Suprapubic skin (tissue), 4 donors: Measurements from ENCODE around the gene MCM9. TPM values are rescaled to one million over a fixed set of nuclear protein-coding genes. Genes with fewer than 3 reads are reported as not detected.

Experiments
- DNase-seq, 2 donors: peaks; one replicate each; pipeline ENCODE4 v3.0.0-alpha.2; 2019; ENCODE audit warnings: low spot score in 2 of 2
- H3K27ac ChIP-seq: fragments of 200-600 bp; sonication (generic); one replicate; pipeline ENCODE4 v1.5.1; 2019
- H3K27me3 ChIP-seq: fragments of 200-600 bp; sonication (generic); one replicate; pipeline ENCODE4 v1.5.1; 2019
- H3K36me3 ChIP-seq: fragments of 200-600 bp; sonication (generic); one replicate; pipeline ENCODE4 v1.5.1; 2019
- H3K4me1 ChIP-seq: fragments of 200-600 bp; sonication (generic); one replicate; pipeline ENCODE4 v1.5.1; 2019
- H3K4me3 ChIP-seq: fragments of 200-600 bp; sonication (generic); one replicate; pipeline ENCODE4 v1.5.1; 2019; ENCODE audit warnings: mild to moderate bottlenecking
- H3K9me3 ChIP-seq: fragments of 200-600 bp; sonication (generic); one replicate; pipeline ENCODE4 v1.5.1; 2019
- EP300 ChIP-seq: sonication (generic); formaldehyde crosslinking; IDR thresholded peaks from one replicate; pipeline ENCODE4 v1.6.1; 2017; ENCODE audit warnings: antibody characterized with exemption
- POLR2A ChIP-seq, 2 donors: fragments of 450-650 bp; IDR thresholded peaks; one replicate each; pipeline ENCODE4 v1.6.1; 2017; ENCODE audit warnings: antibody characterized with exemption in 2 of 2, mild to moderate bottlenecking in 2 of 2, moderate library complexity in 2 of 2
- POLR2AphosphoS5 ChIP-seq, 3 donors: sonication (generic); formaldehyde crosslinking; IDR thresholded peaks; one replicate each; pipeline ENCODE4 v1.6.1; 2017; ENCODE audit warnings: antibody characterized with exemption in 3 of 3
- WGBS: methylation state at CpG from one replicate; pipeline ENCODE4 v1.1.5; 2018; 5-methylcytosine and 5-hydroxymethylcytosine counted together
- total RNA-seq, 4 donors: library from RNA; depleted of rRNA; stranded (reverse); fragments of >200 nt; gene quantifications; one replicate each; pipeline ENCODE4 v1.1.0, GENCODE V29; 2016
- TF ChIP-seq, protein P1 (sequence below), 2 donors: fragments of 200-600 bp in 1 of 2; fragments of 450-650 bp in 1 of 2; sonication (generic) in 1 of 2; IDR thresholded peaks; one replicate each; pipeline ENCODE4 v1.5.1; 2016 to 2019; ENCODE audit warnings: antibody characterized with exemption in 2 of 2, mild to moderate bottlenecking in 1 of 2, moderate library complexity in 1 of 2

Gene MCM9
- total RNA-seq, 4 donors from 2014 or later: 19.2 to 37.2 (median 26.8) TPM

DNA sequence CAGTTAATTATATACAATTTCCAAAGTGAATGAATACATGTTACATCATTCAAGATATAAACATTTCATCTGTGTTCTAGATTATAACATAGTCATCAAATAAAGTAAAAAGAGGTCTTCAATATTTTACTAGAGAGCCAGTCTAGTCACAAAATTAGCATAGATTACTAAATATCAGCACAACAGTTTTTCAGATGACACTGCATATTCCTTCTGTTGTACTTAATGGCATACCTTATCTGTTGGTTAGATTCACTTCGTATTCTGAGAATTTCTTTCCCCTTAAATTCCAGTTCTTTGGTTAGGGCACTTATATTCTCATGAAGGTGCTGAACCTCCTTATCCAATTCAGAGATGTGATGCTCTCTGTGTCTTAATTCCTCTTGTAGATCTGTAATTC, 39.8 kb upstream of the MCM9 start:
- Histone ChIP-seq H3K9me3 (no peaks in the 10 kb centered on the region), H3K4me1 (no peaks in the 10 kb centered on the region), H3K27ac (no peak overlapping the region), H3K4me3 (no peak overlapping the region), H3K36me3 (no peaks in the 10 kb centered on the region), H3K27me3 (no peaks in the 10 kb centered on the region)
- TF ChIP-seq, protein P1, sequence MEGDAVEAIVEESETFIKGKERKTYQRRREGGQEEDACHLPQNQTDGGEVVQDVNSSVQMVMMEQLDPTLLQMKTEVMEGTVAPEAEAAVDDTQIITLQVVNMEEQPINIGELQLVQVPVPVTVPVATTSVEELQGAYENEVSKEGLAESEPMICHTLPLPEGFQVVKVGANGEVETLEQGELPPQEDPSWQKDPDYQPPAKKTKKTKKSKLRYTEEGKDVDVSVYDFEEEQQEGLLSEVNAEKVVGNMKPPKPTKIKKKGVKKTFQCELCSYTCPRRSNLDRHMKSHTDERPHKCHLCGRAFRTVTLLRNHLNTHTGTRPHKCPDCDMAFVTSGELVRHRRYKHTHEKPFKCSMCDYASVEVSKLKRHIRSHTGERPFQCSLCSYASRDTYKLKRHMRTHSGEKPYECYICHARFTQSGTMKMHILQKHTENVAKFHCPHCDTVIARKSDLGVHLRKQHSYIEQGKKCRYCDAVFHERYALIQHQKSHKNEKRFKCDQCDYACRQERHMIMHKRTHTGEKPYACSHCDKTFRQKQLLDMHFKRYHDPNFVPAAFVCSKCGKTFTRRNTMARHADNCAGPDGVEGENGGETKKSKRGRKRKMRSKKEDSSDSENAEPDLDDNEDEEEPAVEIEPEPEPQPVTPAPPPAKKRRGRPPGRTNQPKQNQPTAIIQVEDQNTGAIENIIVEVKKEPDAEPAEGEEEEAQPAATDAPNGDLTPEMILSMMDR (IDR thresholded peaks at IDR 0.05): no peak
- TF ChIP-seq EP300 (no peak), POLR2AphosphoS5 (IDR thresholded peaks at IDR 0.05) (no peak), POLR2A (IDR thresholded peaks at IDR 0.05) (no peak)
- no peak for DNase-seq
- WGBS: 87% methylated on average over 1 of the region's 1 CpG

DNA sequence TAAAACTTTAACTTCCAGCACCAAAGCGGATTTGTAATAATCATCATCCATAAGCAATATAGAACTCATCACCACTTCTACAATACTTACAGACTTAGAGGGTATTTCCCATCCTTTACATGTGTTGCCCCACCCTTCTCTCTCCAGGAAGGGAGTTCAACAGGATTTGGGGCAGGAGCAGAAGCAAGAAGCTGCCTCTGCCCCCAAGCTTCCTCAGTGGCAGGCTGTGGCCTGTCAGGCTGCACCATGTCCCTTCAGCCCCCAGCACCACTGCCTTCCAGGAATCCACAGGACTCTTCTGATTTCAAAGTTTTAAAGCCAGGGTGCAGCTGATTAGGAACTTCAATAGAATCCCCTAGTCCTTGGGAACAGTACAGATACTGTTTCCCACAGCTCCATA, 36.7 kb upstream of the MCM9 start:
- H3K4me3 ChIP-seq: no peak overlapping the region
- H3K27me3 ChIP-seq: no peaks in the 10 kb centered on the region
- H3K36me3 ChIP-seq: no peaks in the 10 kb centered on the region
- TF ChIP-seq, protein P1 (IDR thresholded peaks at IDR 0.05): no peak
- no peak for TF ChIP-seq POLR2A (IDR thresholded peaks at IDR 0.05)
- no peak for TF ChIP-seq POLR2AphosphoS5 (IDR thresholded peaks at IDR 0.05)
- TF ChIP-seq EP300: no peak
- no peaks in the 10 kb centered on the region for H3K9me3 ChIP-seq
- H3K4me1 ChIP-seq: no peaks in the 10 kb centered on the region
- no peak for DNase-seq
- no peak overlapping the region for H3K27ac ChIP-seq
- WGBS: 92% methylated on average over 1 of the region's 1 CpG

DNA sequence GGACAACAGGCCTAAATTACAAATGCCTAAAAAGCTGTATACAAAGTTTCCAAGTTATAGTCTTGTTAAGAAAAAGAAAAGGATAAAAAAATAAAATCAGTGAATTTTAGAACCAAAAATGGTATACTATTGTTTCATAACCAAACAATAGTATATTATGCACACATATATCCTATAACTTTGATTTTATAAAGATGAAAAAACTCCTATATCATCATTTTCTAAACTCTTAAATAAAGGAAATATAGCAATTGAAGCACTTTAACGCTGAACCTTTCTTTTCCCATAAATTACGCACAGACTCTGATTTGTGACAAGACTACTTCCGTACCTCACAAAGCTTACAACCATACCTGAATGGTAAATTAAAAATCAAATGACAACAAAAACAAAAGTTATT, 35.9 kb upstream of the MCM9 start:
- no peak for DNase-seq
- Histone ChIP-seq H3K4me3 (no peak overlapping the region), H3K4me1 (no peaks in the 10 kb centered on the region), H3K27me3 (no peaks in the 10 kb centered on the region), H3K27ac (no peak overlapping the region), H3K36me3 (no peaks in the 10 kb centered on the region), H3K9me3 (no peaks in the 10 kb centered on the region)
- TF ChIP-seq POLR2AphosphoS5 (IDR thresholded peaks at IDR 0.05) (no peak), EP300 (no peak), POLR2A (IDR thresholded peaks at IDR 0.05) (no peak)
- TF ChIP-seq, protein P1 (IDR thresholded peaks at IDR 0.05): no peak
- 94% methylated on average over 3 of the region's 3 CpGs for WGBS

DNA sequence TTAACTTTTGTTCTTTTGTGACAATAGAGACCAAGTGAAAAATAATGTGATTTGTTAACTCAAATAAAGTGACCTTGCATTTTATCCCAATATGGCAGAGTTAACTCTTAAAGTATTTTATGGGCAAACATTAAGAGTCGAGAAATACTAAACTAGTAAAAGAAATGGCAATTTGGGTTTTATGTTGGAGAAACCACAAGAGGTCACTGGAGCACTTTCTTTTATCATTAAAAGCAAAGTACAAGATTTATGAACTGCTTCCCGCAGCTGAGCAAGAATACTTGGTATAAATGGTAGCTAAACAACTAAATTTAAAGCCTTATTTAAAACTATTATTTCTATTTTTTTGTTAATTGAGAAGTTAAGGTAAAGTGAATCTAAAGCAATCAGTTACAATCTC, 33.5 kb upstream of the MCM9 start:
- no peak overlapping the region for H3K27ac ChIP-seq
- DNase-seq: no peak
- H3K4me3 ChIP-seq: no peak overlapping the region
- H3K27me3 ChIP-seq: no peaks in the 10 kb centered on the region
- no peaks in the 10 kb centered on the region for H3K36me3 ChIP-seq
- no peak for TF ChIP-seq POLR2AphosphoS5 (IDR thresholded peaks at IDR 0.05)
- TF ChIP-seq POLR2A (IDR thresholded peaks at IDR 0.05): no peak
- TF ChIP-seq EP300: no peak
- TF ChIP-seq, protein P1 (IDR thresholded peaks at IDR 0.05): no peak
- H3K4me1 ChIP-seq: no peaks in the 10 kb centered on the region
- no peaks in the 10 kb centered on the region for H3K9me3 ChIP-seq
- WGBS: 35% methylated on average over 2 of the region's 2 CpGs

DNA sequence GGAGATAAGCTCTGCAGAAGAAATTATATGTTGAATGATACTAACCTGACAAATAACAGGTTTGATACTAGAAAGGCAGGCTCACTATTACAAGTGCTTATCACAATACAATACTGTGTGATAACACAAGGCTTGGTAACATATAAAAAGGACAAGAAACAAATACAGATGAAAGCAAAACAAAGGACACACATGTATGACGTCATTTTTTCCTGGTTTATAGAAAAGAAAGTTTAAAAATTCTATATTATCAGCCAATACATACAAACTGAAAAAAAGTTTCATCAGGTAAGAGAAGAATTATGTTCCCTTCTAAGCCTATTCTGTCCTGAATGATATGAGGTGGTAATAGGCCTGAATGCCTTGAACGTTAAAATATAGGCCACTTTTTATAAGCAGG, 32.3 kb upstream of the MCM9 start:
- 85% methylated on average over 2 of the region's 2 CpGs for WGBS
- no peaks in the 10 kb centered on the region for H3K9me3 ChIP-seq
- no peak overlapping the region for H3K27ac ChIP-seq
- TF ChIP-seq EP300 (no peak), POLR2AphosphoS5 (IDR thresholded peaks at IDR 0.05) (no peak), POLR2A (IDR thresholded peaks at IDR 0.05) (no peak)
- TF ChIP-seq, protein P1 (IDR thresholded peaks at IDR 0.05): no peak
- no peak for DNase-seq
- no peaks in the 10 kb centered on the region for H3K36me3 ChIP-seq
- H3K4me1 ChIP-seq: no peaks in the 10 kb centered on the region
- no peak overlapping the region for H3K4me3 ChIP-seq
- no peaks in the 10 kb centered on the region for H3K27me3 ChIP-seq
